IMR-90 (cell line): Measurements from ENCODE around the gene ABCF1. TPM values are rescaled to one million over a fixed set of nuclear protein-coding genes. Genes with fewer than 3 reads are reported as not detected.

Experiments
- ATAC-seq: fragments of 200-7000 bp; cut with Tn5 transposase; 2 replicates; pipeline ENCODE4 v1.9.1; 2020; ENCODE audit warnings: low read depth, mild to moderate bottlenecking, moderate library complexity
- BruUV-seq: library from RNA; stranded (reverse); fragments of 400-500 nt; replicated peaks from 2 replicates; lab custom pipeline; 2021; lab: Mats Ljungman, UMichigan
- CTCF ChIA-PET: fragments of 300-600 bp; formaldehyde crosslinking; extraction: SDS; loops from one replicate; lab custom pipeline; 2021; ENCODE audit warnings: antibody characterized with exemption; lab: Yijun Ruan, JAX
- POLR2A ChIA-PET: fragments of 300-600 bp; sonication (Branson Sonifier 250); formaldehyde crosslinking; loops from one replicate; lab custom pipeline; 2022; ENCODE audit warnings: antibody characterized with exemption; ENCODE audit not compliant: unreplicated experiment; lab: Charles Lee
- DNase-seq: peaks from one replicate; pipeline ENCODE4 v3.0.0; 2013
- H2AFZ ChIP-seq: replicated peaks from 2 replicates; pipeline ENCODE3; 2013; ENCODE audit warnings: low read length, mild to moderate bottlenecking; ENCODE audit not compliant: poor library complexity
- H2AK5ac ChIP-seq: 2 replicates; pipeline ENCODE4 v1.6.1; 2013; ENCODE audit warnings: low read depth, low read length, inconsistent platforms
- H2AK9ac ChIP-seq: replicated peaks from 2 replicates; pipeline ENCODE3; 2013; ENCODE audit warnings: mild to moderate bottlenecking, low read depth, low read length, moderate library complexity; ENCODE audit not compliant: poor library complexity
- H2BK120ac ChIP-seq: 2 replicates; pipeline ENCODE4 v1.6.1; 2013; ENCODE audit warnings: low read depth, low read length, inconsistent platforms
- H2BK15ac ChIP-seq: 3 replicates; pipeline ENCODE4 v1.6.1; 2013; ENCODE audit warnings: low read depth, low read length, inconsistent platforms
- H2BK20ac ChIP-seq: 2 replicates; pipeline ENCODE4 v1.6.1; 2013; ENCODE audit warnings: low read depth, mild to moderate bottlenecking, inconsistent platforms, low read length, moderate library complexity
- H2BK5ac ChIP-seq: 2 replicates; pipeline ENCODE4 v1.6.1; 2013; ENCODE audit warnings: mild to moderate bottlenecking, low read depth, low read length, inconsistent platforms; ENCODE audit not compliant: poor library complexity, severe bottlenecking
- H3K14ac ChIP-seq: replicated peaks from 2 replicates; pipeline ENCODE4 v1.6.1; 2013; ENCODE audit warnings: low read depth, low read length, inconsistent platforms
- H3K18ac ChIP-seq: 2 replicates; pipeline ENCODE4 v1.6.1; 2013; ENCODE audit warnings: low read depth, low read length, control low read depth
- H3K23ac ChIP-seq: 2 replicates; pipeline ENCODE4 v1.6.1; 2013; ENCODE audit warnings: low read depth, low read length, inconsistent platforms
- H3K27ac ChIP-seq: 2 replicates; pipeline ENCODE4 v1.5.1; 2013; ENCODE audit warnings: mild to moderate bottlenecking, control low read depth, low read length; ENCODE audit not compliant: insufficient read depth
- H3K27me3 ChIP-seq: 2 replicates; pipeline ENCODE4 v1.6.1; 2013; ENCODE audit warnings: low read length; ENCODE audit not compliant: control insufficient read depth, insufficient read depth
- H3K36me3 ChIP-seq: 2 replicates; pipeline ENCODE4 v1.6.1; 2013; ENCODE audit warnings: low read length, mixed read lengths; ENCODE audit not compliant: control insufficient read depth, insufficient read depth
- H3K4ac ChIP-seq: 2 replicates; pipeline ENCODE4 v1.6.1; 2013; ENCODE audit warnings: low read depth, low read length, inconsistent platforms
- H3K4me1 ChIP-seq: 2 replicates; pipeline ENCODE4 v1.6.1; 2013; ENCODE audit warnings: low read length, mixed read lengths; ENCODE audit not compliant: control insufficient read depth, insufficient read depth
- H3K4me2 ChIP-seq: 2 replicates; pipeline ENCODE4 v1.6.1; 2013; ENCODE audit warnings: low read depth, mild to moderate bottlenecking, control low read depth, low read length, moderate library complexity
- H3K4me3 ChIP-seq: 2 replicates; pipeline ENCODE4 v1.5.1; 2013; ENCODE audit warnings: low read depth, mild to moderate bottlenecking, control low read depth, low read length, moderate library complexity; ENCODE audit not compliant: insufficient read depth
- H3K56ac ChIP-seq: 2 replicates; pipeline ENCODE4 v1.6.1; 2013; ENCODE audit warnings: low read length, inconsistent platforms; ENCODE audit not compliant: insufficient read depth; ENCODE audit errors: extremely low read depth
- H3K79me1 ChIP-seq, 2 experiments: 2 replicates each; pipeline ENCODE4 v1.6.1; 2013; ENCODE audit warnings: low read length in 2 of 2, inconsistent platforms in 1 of 2, low read depth in 1 of 2
- H3K9ac ChIP-seq: 2 replicates; pipeline ENCODE4 v1.6.1; 2013; ENCODE audit warnings: low read depth, low read length, control low read depth
- H3K9me1 ChIP-seq: 2 replicates; pipeline ENCODE4 v1.6.1; 2013; ENCODE audit warnings: low read length, inconsistent platforms; ENCODE audit not compliant: insufficient read depth
- H3K9me3 ChIP-seq: 2 replicates; pipeline ENCODE4 v1.6.1; 2013; ENCODE audit warnings: low read length; ENCODE audit not compliant: control insufficient read depth, insufficient read depth
- H4K20me1 ChIP-seq: 2 replicates; pipeline ENCODE4 v1.6.1; 2013; ENCODE audit warnings: low read length, inconsistent platforms; ENCODE audit not compliant: insufficient read depth
- H4K5ac ChIP-seq: 2 replicates; pipeline ENCODE4 v1.6.1; 2013; ENCODE audit warnings: mild to moderate bottlenecking, low read depth, low read length, control low read depth
- H4K8ac ChIP-seq, 2 experiments: 2 replicates each; pipeline ENCODE4 v1.6.1; 2013; ENCODE audit warnings: low read depth in 2 of 2, low read length in 2 of 2, control low read depth in 1 of 2, inconsistent platforms in 1 of 2
- H4K91ac ChIP-seq: 2 replicates; pipeline ENCODE4 v1.6.1; 2013; ENCODE audit warnings: low read depth, low read length, inconsistent platforms; ENCODE audit not compliant: insufficient read depth
- BHLHE40 ChIP-seq: fragments of 150-350 bp; IDR thresholded peaks from 2 replicates; pipeline ENCODE4 v1.6.1; 2016; ENCODE audit warnings: mild to moderate bottlenecking, low read depth, low read length
- CEBPB ChIP-seq: IDR thresholded peaks from 2 replicates; pipeline ENCODE4 v1.6.1; 2012; ENCODE audit warnings: low read depth, low read length, improper control_type of control experiment
- CHD1 ChIP-seq: IDR thresholded peaks from 2 replicates; pipeline ENCODE4 v1.6.1; 2012; ENCODE audit warnings: low read depth, low read length, improper control_type of control experiment
- CTCF ChIP-seq: conservative IDR thresholded peaks from 2 replicates; pipeline ENCODE4 v1.5.1; 2012; ENCODE audit warnings: mild to moderate bottlenecking, low read depth, low read length, improper control_type of control experiment
- ELK1 ChIP-seq: fragments of 150-350 bp; IDR thresholded peaks from 2 replicates; pipeline ENCODE4 v1.6.1; 2016; ENCODE audit warnings: low read depth, mild to moderate bottlenecking, low read length, moderate library complexity, borderline replicate concordance
- FOS ChIP-seq: fragments of 150-350 bp; IDR thresholded peaks from 2 replicates; pipeline ENCODE4 v1.6.1; 2016; ENCODE audit warnings: low read depth, low read length
- MAFK ChIP-seq: IDR thresholded peaks from 2 replicates; pipeline ENCODE4 v1.6.1; 2012; ENCODE audit warnings: low read depth, low read length, improper control_type of control experiment
- MXI1 ChIP-seq: IDR thresholded peaks from 2 replicates; pipeline ENCODE4 v1.6.1; 2012; ENCODE audit warnings: low read depth, mild to moderate bottlenecking, low read length, moderate library complexity, borderline replicate concordance
- NFE2L2 ChIP-seq: fragments of 150-350 bp; IDR thresholded peaks from 2 replicates; pipeline ENCODE4 v1.6.1; 2016; ENCODE audit warnings: low read depth, mild to moderate bottlenecking, low read length
- POLR2A ChIP-seq: IDR thresholded peaks from 2 replicates; pipeline ENCODE4 v1.6.1; 2012; ENCODE audit warnings: mild to moderate bottlenecking, low read depth, low read length
- RAD21 ChIP-seq: IDR thresholded peaks from 2 replicates; pipeline ENCODE4 v1.6.1; 2012; ENCODE audit warnings: low read length, improper control_type of control experiment
- RCOR1 ChIP-seq: IDR thresholded peaks from 2 replicates; pipeline ENCODE4 v1.6.1; 2012; ENCODE audit warnings: mild to moderate bottlenecking, low read length, improper control_type of control experiment; ENCODE audit not compliant: insufficient replicate concordance
- RFX5 ChIP-seq: IDR thresholded peaks from 2 replicates; pipeline ENCODE4 v1.8.0; 2012; ENCODE audit warnings: low read depth, mild to moderate bottlenecking, low read length, moderate library complexity
- SMC3 ChIP-seq: fragments of 150-350 bp; IDR thresholded peaks from 2 replicates; pipeline ENCODE4 v1.6.1; 2016; ENCODE audit warnings: low read depth, mild to moderate bottlenecking, antibody characterized with exemption, low read length, moderate library complexity
- USF2 ChIP-seq: fragments of 150-350 bp; IDR thresholded peaks from 2 replicates; pipeline ENCODE4 v1.6.1; 2017; ENCODE audit warnings: mild to moderate bottlenecking, antibody characterized with exemption, low read length, low read depth
- WGBS, 2 experiments: methylation state at CpG; one replicate each; pipeline versions ENCODE4 v1.1.5 to v1.1.7; 2013; ENCODE audit warnings: missing lambda C conversion rate in 2 of 2; ENCODE audit not compliant: insufficient read length in 1 of 2; ENCODE audit errors: extremely low coverage in 2 of 2; 5-methylcytosine and 5-hydroxymethylcytosine counted together
- dilution Hi-C: fragments of 300-500 bp; cut with HindIII; formaldehyde crosslinking; loops from one replicate; pipeline ENCODE4 v1.14.3; 2018; ENCODE audit warnings: low sequenced_read_pairs; ENCODE audit not compliant: unreplicated experiment
- in situ Hi-C: fragments of 300-500 bp; cut with MboI; formaldehyde crosslinking; loops from 3 replicates; pipeline ENCODE4 v1.14.3; 2019; ENCODE audit warnings: low sequenced_read_pairs, inconsistent platforms, mixed read lengths
- intact Hi-C: fragments of 100-400 bp; cut with micrococcal nuclease; formaldehyde crosslinking; loops from 2 replicates; pipeline ENCODE4 v1.10.0; 2022
- polyA plus RNA-seq, 3 experiments: library from polyadenylated mRNA; depleted of rRNA; stranded (reverse); fragments of >200 nt; gene quantifications; 2 replicates each; pipeline ENCODE4 v1.2.3, GENCODE V29; 2012; ENCODE audit warnings: low replicate concordance in 1 of 3
- total RNA-seq: library from RNA; depleted of rRNA; stranded (reverse); fragments of >200 nt; gene quantifications from 2 replicates; pipeline ENCODE4 v1.2.3, GENCODE V29; 2012

Gene ABCF1
- total and polyA plus RNA-seq, 2 of the 4 experiments (the other 2 are of a cell fraction): 39.1 to 48.6 TPM

DNA sequence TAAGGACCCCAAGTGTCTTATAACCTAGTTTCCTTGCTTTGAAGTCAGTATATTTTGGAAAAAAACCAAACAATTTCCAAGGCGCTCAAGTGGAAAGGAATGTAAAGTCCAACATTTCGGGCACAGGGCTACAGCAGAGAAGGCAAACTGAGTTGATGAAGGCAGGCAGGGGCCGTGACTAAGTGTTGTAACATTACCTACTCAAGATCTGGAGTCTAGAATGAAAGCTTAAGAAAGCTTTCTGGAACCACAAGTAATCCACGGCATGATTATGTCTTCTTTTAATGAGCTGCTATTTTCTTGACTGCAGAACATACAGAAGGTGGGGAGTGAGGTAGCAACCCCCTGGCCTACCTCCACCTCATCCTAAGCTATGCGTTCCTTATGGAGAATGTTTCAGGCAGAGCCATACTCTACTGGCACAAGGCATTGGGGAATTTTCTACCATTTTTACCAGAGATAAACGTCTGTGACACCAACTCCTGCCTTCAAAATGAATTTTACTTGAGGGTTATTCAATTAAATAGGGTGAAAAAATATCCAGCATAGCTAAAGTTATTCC lies 41.5 kb downstream of the ABCF1 start:
- Histone ChIP-seq H3K56ac (no peak overlapping the region), H2AK5ac (no peak overlapping the region), H2AK9ac (no peak overlapping the region), H4K20me1 (peaks cover 58% of the 10 kb centered on the region), H4K8ac (no peak overlapping the region), H3K4me3 (no peak overlapping the region), H2AFZ (no peak overlapping the region), H4K91ac (no peak overlapping the region), H3K18ac (no peak overlapping the region), H3K36me3 (peaks cover 33% of the 10 kb centered on the region), H3K4me1 (peaks cover 6% of the 10 kb centered on the region), H2BK20ac (no peak overlapping the region), H3K9me3 (no peaks in the 10 kb centered on the region), H3K4me2 (0 out of 2 replicates have a peak overlapping the region, but pooled peaks have one; percentile 16), H2BK15ac (no peak overlapping the region), H4K5ac (no peak overlapping the region), H3K27me3 (no peaks in the 10 kb centered on the region), H3K9ac (no peak overlapping the region; the same call in 1 of the 2 replicates), H3K9me1 (peaks cover 10% of the 10 kb centered on the region; the same call in 1 of the 2 replicates), H3K23ac (peak overlapping the region; percentile 73; the same call in 1 of the 2 replicates), H2BK120ac (no peak overlapping the region), H3K79me1 (peaks cover 35 to 60% of the 10 kb centered on the region in 2 experiments), H2BK5ac (peak overlapping the region; percentile 5), H3K14ac (no peak overlapping the region), H3K4ac (no peak overlapping the region), H3K27ac (peak overlapping the region; percentile 27; the same call in 1 of the 2 replicates)
- POLR2A ChIA-PET: interaction anchor here (0.7 to 2.2 kb wide), 7 partner anchors 13 to 110 kb away, joined by 3 to 14 read pairs (median 3); partner anchors contain the start of gene DHX16
- dilution Hi-C loops (no loop called here), in situ Hi-C loops (no loop called here), intact Hi-C loops (no loop called here)
- CTCF ChIA-PET: interaction anchor here (0.9 to 1.8 kb wide), 2 partner anchors 12 to 16 kb away, joined by 3 to 6 read pairs; no protein-coding TSS in a partner anchor
- ATAC-seq: no peak
- WGBS, 2 experiments: no CpG with 5 or more reads among the region's 6 CpGs
- peak; percentile 58 for DNase-seq
- no TSS peak for BruUV-seq
- no peak for TF ChIP-seq SMC3
- no peak for TF ChIP-seq RAD21
- no peak for TF ChIP-seq CHD1
- no peak for TF ChIP-seq FOS
- no peak for TF ChIP-seq MXI1
- TF ChIP-seq CTCF: no peak
- TF ChIP-seq NFE2L2: no peak
- no peak for TF ChIP-seq CEBPB
- no peak for TF ChIP-seq USF2
- TF ChIP-seq ELK1: no peak
- TF ChIP-seq MAFK: no peak
- TF ChIP-seq RCOR1: no peak
- no peak for TF ChIP-seq RFX5
- TF ChIP-seq POLR2A: no peak
- no peak for TF ChIP-seq BHLHE40
